ENCODE measurements around the gene OOSP2. TPM values are rescaled to one million over a fixed set of nuclear protein-coding genes. Genes with fewer than 3 reads are reported as not detected.
"Not testable (repeated sequence)": the region's sequence is repeated elsewhere in the genome, so short reads cannot be mapped to it uniquely, and the experiment has no call there.

OOSP2 gene
- total RNA-seq, 4 donors from 2014 or later = not detected

DNA sequence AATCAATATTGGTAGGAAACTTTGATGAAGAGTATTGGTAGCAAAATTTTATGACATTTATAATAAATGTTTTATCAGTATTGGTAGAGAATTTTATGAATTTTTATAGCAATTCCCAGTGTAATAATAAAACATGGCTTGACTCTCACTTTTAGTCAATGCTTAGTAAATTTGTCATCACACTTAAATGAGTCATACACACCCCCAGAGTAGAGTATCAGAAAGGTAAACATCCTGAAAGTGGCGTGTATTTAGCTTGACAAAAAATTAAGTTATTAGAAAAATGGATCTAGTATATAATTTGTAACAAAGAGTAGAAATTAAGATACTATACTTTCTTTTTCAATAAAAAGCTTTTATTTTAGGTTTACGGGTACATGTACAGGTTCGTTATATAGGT lies 18.8 kb downstream of the OOSP2 start:
- DNase-seq = no peak

GRCh38 chr11:60059521-60060240 lies 19.5 kb downstream of the OOSP2 start:
- H3K9me3 ChIP-seq = no peaks in the 10 kb centered on the region
- no peaks in the 10 kb centered on the region for H3K27me3 ChIP-seq
- H3K4me3 ChIP-seq = no peak overlapping the region
- H3K27ac ChIP-seq = no peak overlapping the region
- no peaks in the 10 kb centered on the region for H3K4me1 ChIP-seq
- no peaks in the 10 kb centered on the region for H3K36me3 ChIP-seq
- no peak for TF ChIP-seq CTCF (IDR thresholded peaks at IDR 0.05)
- no peak for TF ChIP-seq POLR2A (IDR thresholded peaks at IDR 0.05)
- no peak for DNase-seq

More for the DNA sequence above, 18.8 kb downstream of the OOSP2 start:
- no peaks in the 10 kb centered on the region for H3K36me3 ChIP-seq
- no peak overlapping the region for H3K4me3 ChIP-seq
- no peaks in the 10 kb centered on the region for H3K27me3 ChIP-seq
- no peak overlapping the region for H3K27ac ChIP-seq
- H3K9me3 ChIP-seq = no peaks in the 10 kb centered on the region
- TF ChIP-seq CTCF (IDR thresholded peaks at IDR 0.05) (no peak), POLR2A (IDR thresholded peaks at IDR 0.05) (no peak)
- no peaks in the 10 kb centered on the region for H3K4me1 ChIP-seq

DNA sequence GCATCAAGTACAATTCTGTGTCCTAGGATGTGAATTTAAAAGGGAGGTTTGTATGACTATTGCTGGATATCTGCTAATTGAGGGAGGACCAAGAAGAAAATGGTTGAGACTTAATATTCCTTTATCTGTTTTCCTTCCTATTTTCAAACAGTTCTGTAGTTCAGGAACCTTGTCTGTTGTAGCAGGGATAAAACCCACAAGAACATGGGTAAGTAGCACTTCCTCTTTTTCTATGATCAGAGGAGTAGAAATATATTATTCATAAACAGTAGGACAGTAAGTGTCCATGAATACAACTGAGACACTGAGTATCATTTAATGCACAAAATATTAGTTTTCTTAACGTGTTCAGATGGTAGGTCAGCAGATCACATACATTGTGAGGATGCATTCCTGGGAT lies 23.9 kb downstream of the OOSP2 start:
- Histone ChIP-seq H3K9me3 (no peaks in the 10 kb centered on the region), H3K36me3 (no peaks in the 10 kb centered on the region), H3K4me1 (no peaks in the 10 kb centered on the region), H3K27me3 (no peaks in the 10 kb centered on the region), H3K4me3 (no peak overlapping the region), H3K27ac (no peak overlapping the region)
- DNase-seq = no peak
- TF ChIP-seq POLR2A (IDR thresholded peaks at IDR 0.05) (no peak), CTCF (IDR thresholded peaks at IDR 0.05) (no peak)

DNA sequence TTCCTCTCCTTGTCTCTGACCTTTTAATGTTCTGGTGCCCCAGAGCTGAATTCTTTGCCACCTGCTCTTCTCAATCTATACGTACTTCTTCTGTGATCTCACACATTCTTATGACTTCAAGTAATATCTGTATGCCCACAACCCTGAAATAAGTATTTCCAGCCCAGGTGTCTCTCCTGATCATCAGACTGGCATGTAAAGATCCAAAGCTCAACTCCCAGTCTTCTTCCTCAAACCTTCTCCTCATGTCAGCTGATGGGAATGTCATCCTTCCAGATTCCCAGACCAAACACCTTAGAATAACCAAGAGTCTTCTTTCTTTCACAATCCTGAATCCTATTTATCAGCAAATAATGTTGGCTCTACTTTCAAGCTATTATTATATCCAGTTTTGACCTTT lies 25.6 kb downstream of the OOSP2 start:
- H3K27ac ChIP-seq = no peak overlapping the region
- H3K27me3 ChIP-seq = no peaks in the 10 kb centered on the region
- no peak overlapping the region for H3K4me3 ChIP-seq
- H3K4me1 ChIP-seq = no peaks in the 10 kb centered on the region
- H3K9me3 ChIP-seq = no peaks in the 10 kb centered on the region
- no peak for TF ChIP-seq CTCF (IDR thresholded peaks at IDR 0.05)
- TF ChIP-seq POLR2A (IDR thresholded peaks at IDR 0.05) = no peak
- no peaks in the 10 kb centered on the region for H3K36me3 ChIP-seq
- no peak for DNase-seq

GRCh38 chr11:60069450-60069849 lies 29.2 kb downstream of the OOSP2 start:
- H3K27me3 ChIP-seq = no peaks in the 10 kb centered on the region
- H3K9me3 ChIP-seq = no peaks in the 10 kb centered on the region
- no peaks in the 10 kb centered on the region for H3K36me3 ChIP-seq
- DNase-seq = no peak
- no peak overlapping the region for H3K27ac ChIP-seq
- no peak overlapping the region for H3K4me3 ChIP-seq
- no peaks in the 10 kb centered on the region for H3K4me1 ChIP-seq
- no peak for TF ChIP-seq CTCF (IDR thresholded peaks at IDR 0.05)
- no peak for TF ChIP-seq POLR2A (IDR thresholded peaks at IDR 0.05)

DNA sequence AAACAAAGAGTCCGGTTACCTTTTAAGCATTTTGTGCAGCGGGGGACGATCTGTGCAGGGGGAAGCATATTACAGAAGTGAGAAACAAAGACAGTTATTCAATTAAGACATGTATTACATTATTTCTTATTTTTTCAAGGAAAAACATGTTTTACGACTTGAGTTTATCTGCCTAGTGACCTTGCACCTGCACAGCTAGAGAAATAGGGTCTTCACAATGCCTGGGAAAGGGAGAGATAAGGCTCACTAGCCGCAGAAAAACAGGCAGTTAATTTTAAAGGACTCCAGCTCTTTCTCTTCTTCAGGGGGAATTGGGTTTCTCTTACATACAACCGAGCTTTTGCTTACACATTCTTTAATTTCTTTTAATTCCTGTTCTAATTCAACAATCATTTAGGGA lies 31.4 kb downstream of the OOSP2 start:
- not testable (repeated sequence) for H3K4me1 ChIP-seq, H3K9me3 ChIP-seq, DNase-seq, H3K36me3 ChIP-seq, H3K27ac ChIP-seq, H3K27me3 ChIP-seq, H3K4me3 ChIP-seq
